Hypothalamus (tissue), 51 donors: ENCODE measurements around the gene GALT.
A peak's percentile ranks its signal among the peaks of the same experiment; 100 is the strongest.

ENCODE experiments used
- DNase-seq, 51 donors: peaks; one replicate each; lab custom pipeline; 2025; lab: John Stamatoyannopoulos, UW

Gene GALT

GRCh38 chr9:34675048-34675714 is 28.7 kb downstream of the GALT start:
- peak in 18 of 51 donors; percentile 2 to 56 (median 15) for DNase-seq

DNA sequence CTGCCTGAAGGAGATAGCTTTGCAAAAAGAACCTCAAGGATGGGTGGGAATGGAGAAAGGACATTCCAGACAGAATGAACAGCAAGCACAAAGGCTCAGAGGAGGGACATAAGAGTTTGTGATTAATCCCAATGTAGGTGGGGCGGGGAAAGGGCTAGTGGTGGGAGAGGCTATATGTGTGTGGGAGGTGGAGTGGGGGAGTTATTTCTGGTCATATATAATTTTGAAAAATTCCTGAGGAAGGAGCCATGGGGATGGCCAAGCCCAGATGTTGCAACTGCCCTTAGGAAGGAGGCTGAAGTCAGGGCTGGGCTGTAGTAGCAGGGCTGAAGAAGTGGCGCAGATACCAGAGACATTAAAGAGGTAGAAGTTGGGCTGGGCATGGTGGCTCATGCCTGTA is 29.4 kb downstream of the GALT start:
- no peak for DNase-seq

- DNase-seq: no peak
Measured at GRCh38 chr9:34684145-34684544, 37.7 kb downstream of the GALT start.

DNA sequence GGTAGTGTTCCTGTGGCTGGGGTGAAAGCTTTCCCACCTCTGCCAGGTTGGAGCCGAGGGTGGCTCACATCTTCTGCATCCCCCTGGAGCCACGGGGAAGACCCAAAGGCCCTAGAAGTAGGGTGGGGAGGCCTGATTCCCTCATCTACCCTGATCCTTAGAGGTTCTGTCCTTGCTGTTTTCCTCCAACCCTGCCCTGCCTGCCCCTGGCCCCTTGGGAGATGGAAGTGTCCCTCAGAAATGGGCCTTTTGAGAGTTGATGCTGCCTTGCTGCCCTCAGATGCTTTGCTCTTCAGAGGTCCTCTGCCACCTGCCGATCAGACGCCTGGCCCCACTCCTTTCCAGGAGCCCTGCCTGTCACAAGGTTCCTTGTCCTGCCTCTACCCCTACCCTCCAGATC is 38.3 kb downstream of the GALT start:
- no peak for DNase-seq

GRCh38 chr9:34685591-34685990 is 39.1 kb downstream of the GALT start:
- DNase-seq: no peak

DNA sequence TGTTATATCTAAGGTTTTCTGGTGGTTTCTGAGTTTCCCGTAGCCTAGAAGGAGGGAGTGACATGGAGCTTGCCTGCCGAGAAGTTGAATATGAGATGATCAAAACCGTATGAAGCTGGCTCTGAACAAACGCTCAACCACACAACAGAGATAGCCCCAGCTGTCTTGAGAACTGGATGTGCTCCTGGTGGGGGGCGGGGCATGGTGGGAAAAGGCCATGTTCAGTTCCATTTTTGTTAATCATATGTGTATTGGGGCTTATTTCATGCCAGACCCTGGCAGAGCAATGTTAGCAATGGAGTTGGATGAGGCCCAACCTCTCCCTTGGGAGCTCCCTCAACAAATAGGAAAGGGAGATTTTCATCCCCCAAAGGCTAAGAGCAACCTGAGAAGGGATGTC is 39.8 kb downstream of the GALT start:
- no peak for DNase-seq

DNA sequence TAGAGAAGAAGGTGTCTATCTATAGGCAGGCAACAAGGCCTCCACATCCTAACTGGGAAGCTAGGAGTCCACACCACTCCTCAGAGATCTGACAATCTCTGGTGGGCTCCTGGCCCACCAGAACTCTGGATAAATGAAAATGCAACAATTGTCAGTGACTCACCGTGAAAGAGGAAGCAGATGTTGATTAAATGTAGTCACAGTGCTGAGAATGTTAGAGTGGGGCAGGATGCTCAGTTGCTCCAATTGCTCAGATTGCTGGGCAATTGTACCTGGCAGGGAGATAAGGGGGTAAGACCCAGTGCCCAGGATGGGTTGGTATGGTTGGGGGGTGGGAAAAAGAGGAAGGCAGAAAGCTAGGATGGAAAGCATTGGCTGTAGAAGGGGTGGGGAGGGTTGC is 40.3 kb downstream of the GALT start:
- DNase-seq: no peak

GRCh38 chr9:34687276-34688030 is 41.0 kb downstream of the GALT start:
- DNase-seq: no peak

GRCh38 chr9:34688329-34689115 is 42.0 kb downstream of the GALT start:
- no peak for DNase-seq

GRCh38 chr9:34689116-34689470 is 42.6 kb downstream of the GALT start:
- DNase-seq: no peak

GRCh38 chr9:34689512-34689911 is 43.0 kb downstream of the GALT start:
- DNase-seq: no peak

GRCh38 chr9:34690983-34691935 is 44.8 kb downstream of the GALT start, which contains the start of gene CCL19:
Gene CCL19 (minus strand): TSS chr9:34691276. CDS start chr9:34691139, 137 bp downstream.
- no peak for DNase-seq

DNA sequence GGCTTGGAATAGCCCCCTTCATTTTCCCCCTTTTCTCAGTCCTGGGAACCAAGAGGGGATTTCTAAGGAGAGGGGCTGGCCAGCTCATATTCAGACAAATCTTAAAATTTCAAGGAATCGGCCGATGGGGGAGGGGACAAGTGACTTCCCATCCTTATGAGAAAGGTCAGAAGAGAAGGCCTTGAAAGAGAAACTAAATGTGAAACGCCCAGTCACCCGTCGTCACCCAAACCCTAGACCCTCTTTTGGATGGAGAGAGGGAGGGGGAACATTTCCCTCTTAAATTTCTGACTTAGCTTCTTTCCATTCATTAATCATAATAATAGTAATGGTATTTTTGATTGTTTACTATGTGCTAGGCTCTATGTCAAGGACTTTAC is 45.5 kb downstream of the GALT start:
- DNase-seq: no peak

DNA sequence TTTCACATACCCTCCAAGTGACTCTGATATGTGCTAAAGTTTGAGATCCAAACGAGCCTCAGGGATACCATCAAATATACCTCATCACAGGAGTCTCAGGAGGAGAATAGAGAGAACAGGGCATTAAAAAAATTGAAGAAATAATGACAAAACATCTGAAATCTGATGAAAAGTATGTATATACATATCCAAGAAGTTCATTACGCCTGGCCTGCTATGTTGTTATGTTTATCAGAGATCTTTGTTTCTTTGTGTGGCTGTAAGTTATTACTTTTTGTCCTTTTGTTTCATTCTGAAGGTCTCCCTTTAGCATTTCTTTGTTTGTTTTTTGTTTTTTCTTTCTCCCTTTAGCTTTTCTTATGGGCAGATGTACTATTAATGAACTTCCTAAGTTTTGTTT is 47.1 kb downstream of the GALT start:
- no peak for DNase-seq

DNA sequence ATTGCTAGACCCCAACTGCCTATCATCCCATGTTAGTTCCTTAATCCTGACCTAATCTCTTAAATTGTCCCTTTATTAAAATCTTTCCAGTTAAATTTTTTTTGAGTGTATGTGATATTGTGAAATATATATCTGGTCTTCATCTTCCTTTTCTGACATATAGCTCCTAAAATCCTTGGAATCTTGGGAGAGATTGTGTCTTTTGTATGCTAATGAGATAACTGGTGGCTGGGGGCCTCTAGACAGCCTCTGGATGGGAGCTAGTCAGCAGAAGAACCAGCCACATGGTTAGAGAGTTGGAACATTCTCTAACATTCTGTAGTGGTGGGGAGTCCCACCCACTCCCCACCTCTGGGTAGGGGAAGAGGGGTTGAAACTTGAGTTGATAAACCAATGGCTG is 48.3 kb downstream of the GALT start:
- DNase-seq: no peak
